GM12878 (cell line): ENCODE measurements around the gene RBPJ. TPM values are rescaled to one million over a fixed set of nuclear protein-coding genes. Genes with fewer than 3 reads are reported as not detected.

ENCODE experiments used
- ATAC-seq: fragments of 200-7000 bp; cut with Tn5 transposase; 3 replicates; pipeline ENCODE4 v1.9.1; 2020; ENCODE audit warnings: mild to moderate bottlenecking, moderate library complexity
- BruUV-seq: library from RNA; stranded (reverse); fragments of 400-500 nt; replicated peaks from 2 replicates; lab custom pipeline; 2021; lab: Mats Ljungman, UMichigan
- CTCF ChIA-PET: fragments of 300-600 bp; sonication (Branson Sonifier 250); formaldehyde crosslinking; extraction: SDS; loops from one replicate; lab custom pipeline; 2021; ENCODE audit warnings: inconsistent platforms; lab: Yijun Ruan, JAX
- POLR2A ChIA-PET: fragments of 350-600 bp; formaldehyde crosslinking; extraction: SDS; loops from one replicate; lab custom pipeline; 2021; ENCODE audit warnings: inconsistent platforms; lab: Charles Lee
- RAD21 ChIA-PET: fragments of 300-600 bp; sonication (Branson Sonifier 250); formaldehyde crosslinking; loops from one replicate; lab custom pipeline; 2023; ENCODE audit warnings: antibody characterized with exemption; ENCODE audit not compliant: unreplicated experiment; lab: Charles Lee
- SMC1A ChIA-PET: fragments of 300-600 bp; sonication (Branson Sonifier 250); formaldehyde crosslinking; loops from one replicate; lab custom pipeline; 2023; ENCODE audit not compliant: unreplicated experiment, uncharacterized antibody; lab: Charles Lee
- DNase-seq: peaks from one replicate; pipeline ENCODE4 v3.0.0-alpha.2; 2011; ENCODE audit warnings: low read depth, low spot score
- FAIRE-seq: peaks from 3 replicates; lab custom pipeline; 2011; peaks lifted over from hg19 to GRCh38; lab: Jason Lieb, UNC
- H2AFZ ChIP-seq: 2 replicates; pipeline ENCODE4 v1.6.0; 2011; ENCODE audit warnings: low read depth, low read length, control low read depth; ENCODE audit not compliant: control insufficient read depth
- H3K27ac ChIP-seq: 2 replicates; pipeline ENCODE4 v1.5.1; 2011; ENCODE audit warnings: control low read depth; ENCODE audit not compliant: control insufficient read depth, insufficient read depth
- H3K27me3 ChIP-seq, 2 experiments: replicated peaks in 1 of 2; 2 replicates each; pipeline versions ENCODE4 v1.6.0 to v1.6.1; 2011; ENCODE audit warnings: low read length in 1 of 2; ENCODE audit not compliant: control insufficient read depth in 2 of 2, insufficient read depth in 2 of 2
- H3K36me3 ChIP-seq, 2 experiments: 2 replicates each; pipeline ENCODE4 v1.5.1; 2011; ENCODE audit warnings: low read length in 1 of 2; ENCODE audit not compliant: control insufficient read depth in 2 of 2, insufficient read depth in 2 of 2
- H3K4me1 ChIP-seq: 2 replicates; pipeline ENCODE4 v1.6.1; 2011; ENCODE audit warnings: mild to moderate bottlenecking, low read length, moderate library complexity, mixed read lengths; ENCODE audit not compliant: control insufficient read depth, insufficient read depth
- H3K4me2 ChIP-seq: 2 replicates; pipeline ENCODE4 v1.6.0; 2011; ENCODE audit warnings: control low read depth; ENCODE audit not compliant: control insufficient read depth, insufficient read depth
- H3K4me3 ChIP-seq: fragments of 200-600 bp; sonication (generic); 2 replicates; pipeline ENCODE4 v1.5.1; 2016
- H3K79me2 ChIP-seq: 2 replicates; pipeline ENCODE4 v1.6.0; 2011; ENCODE audit warnings: low read length; ENCODE audit not compliant: control insufficient read depth, insufficient read depth
- H3K9ac ChIP-seq: 2 replicates; pipeline ENCODE4 v1.8.0; 2011; ENCODE audit warnings: low read length, control low read depth, mixed read lengths; ENCODE audit not compliant: control insufficient read depth, insufficient read depth
- H3K9me3 ChIP-seq: replicated peaks from 3 replicates; pipeline ENCODE4 v1.5.1; 2011; ENCODE audit warnings: mild to moderate bottlenecking, low read length; ENCODE audit not compliant: control insufficient read depth, insufficient read depth
- H4K20me1 ChIP-seq: 2 replicates; pipeline ENCODE4 v1.6.0; 2011; ENCODE audit not compliant: control insufficient read depth, insufficient read depth
- BCLAF1 ChIP-seq: fragments of 450-650 bp; IDR thresholded peaks from 2 replicates; pipeline ENCODE4 v1.6.1; 2017; ENCODE audit warnings: antibody characterized with exemption, mild to moderate bottlenecking, moderate library complexity
- BHLHE40 ChIP-seq, 2 experiments: fragments of 450-650 bp in 1 of 2; IDR thresholded peaks; 2 replicates each; pipeline ENCODE4 v1.6.1; 2011 to 2017; ENCODE audit warnings: low read depth in 2 of 2, borderline replicate concordance in 1 of 2, improper control_type of control experiment in 1 of 2, low read length in 1 of 2, mild to moderate bottlenecking in 1 of 2
- CTCF ChIP-seq, 3 experiments: IDR thresholded peaks in 2 of 3; conservative IDR thresholded peaks in 1 of 3; 2 replicates each; pipeline ENCODE4 v1.5.1; 2011; ENCODE audit warnings: low read depth in 3 of 3, low read length in 3 of 3, mild to moderate bottlenecking in 3 of 3, control low read depth in 2 of 3, moderate library complexity in 2 of 3, inconsistent platforms in 1 of 3, mixed read lengths in 1 of 3; ENCODE audit not compliant: control insufficient read depth in 2 of 3, insufficient read depth in 1 of 3; ENCODE audit errors: extremely low read depth in 1 of 3
- FOXM1 ChIP-seq: IDR thresholded peaks from 2 replicates; pipeline ENCODE4 v1.6.1; 2012; ENCODE audit warnings: low read depth, mild to moderate bottlenecking, inconsistent platforms, low read length, moderate library complexity
- MTA2 ChIP-seq: fragments of 450-650 bp; IDR thresholded peaks from 2 replicates; pipeline ENCODE4 v1.6.1; 2016; ENCODE audit warnings: low read depth, mild to moderate bottlenecking, moderate library complexity
- MTA3 ChIP-seq: IDR thresholded peaks from 2 replicates; pipeline ENCODE4 v1.6.1; 2012; ENCODE audit warnings: low read length, inconsistent platforms, borderline replicate concordance
- NBN ChIP-seq: fragments of 450-650 bp; IDR thresholded peaks from 2 replicates; pipeline ENCODE4 v1.6.1; 2016
- NFIC ChIP-seq: IDR thresholded peaks from 2 replicates; pipeline ENCODE4 v1.6.1; 2012; ENCODE audit warnings: low read depth, mild to moderate bottlenecking, inconsistent platforms, low read length, moderate library complexity
- PAX5 ChIP-seq: IDR thresholded peaks from 2 replicates; pipeline ENCODE4 v1.6.1; 2011; ENCODE audit warnings: low read depth, low read length, borderline replicate concordance
- PKNOX1 ChIP-seq: fragments of 450-650 bp; IDR thresholded peaks from 2 replicates; pipeline ENCODE4 v1.6.1; 2016; ENCODE audit warnings: mild to moderate bottlenecking
- RAD51 ChIP-seq: fragments of 450-650 bp; IDR thresholded peaks from 2 replicates; pipeline ENCODE4 v1.6.1; 2016; ENCODE audit warnings: moderate library complexity, mild to moderate bottlenecking, inconsistent platforms
- SMAD1 ChIP-seq: fragments of 450-650 bp; IDR thresholded peaks from 2 replicates; pipeline ENCODE4 v1.6.1; 2018; ENCODE audit warnings: mild to moderate bottlenecking, low read depth; ENCODE audit not compliant: partially characterized antibody
- TCF7 ChIP-seq: IDR thresholded peaks from 2 replicates; pipeline ENCODE4 v1.6.1; 2014; ENCODE audit warnings: antibody characterized with exemption, borderline replicate concordance
- ZNF24 ChIP-seq: fragments of 450-650 bp; IDR thresholded peaks from 2 replicates; pipeline ENCODE4 v1.6.1; 2017; ENCODE audit warnings: antibody characterized with exemption, mild to moderate bottlenecking
- WGBS: methylation state at CpG from one replicate; pipeline ENCODE4 v1.1.6; 2016; ENCODE audit warnings: low lambda C conversion rate; ENCODE audit not compliant: insufficient replicate concordance, insufficient coverage; ENCODE audit errors: missing lambda C conversion rate; 5-methylcytosine and 5-hydroxymethylcytosine counted together
- in situ Hi-C: fragments of 300-500 bp; cut with MboI; formaldehyde crosslinking; loops from 9 replicates; pipeline ENCODE4 v1.14.3; 2018; ENCODE audit warnings: mixed read lengths
- intact Hi-C: fragments of 100-400 bp; cut with micrococcal nuclease; formaldehyde crosslinking; loops from one replicate; pipeline ENCODE4 v1.14.2; 2022; ENCODE audit not compliant: unreplicated experiment
- polyA plus RNA-seq, 11 experiments: library from polyadenylated mRNA; depleted of rRNA in 4 of 11; unstranded in 6 of 11; stranded (reverse) in 5 of 11; fragments of >200 nt; fragmentation: Nextera tagmentation in 4 of 11; fragmentation: Illumina TruSeq in 1 of 11; extraction: Ambion mirVana in 4 of 11; extraction: Trizol in 1 of 11; gene quantifications; 1 replicate in 1 of 11; 2 replicates in 10 of 11; pipeline versions ENCODE4 v1.2.1 to v1.2.3, GENCODE V29; 2011 to 2016; ENCODE audit warnings: inconsistent platforms in 2 of 11, missing spikeins in 2 of 11, low read depth in 1 of 11
- total RNA-seq, 4 experiments: library from RNA; depleted of rRNA in 3 of 4; stranded (reverse); fragments of >200 nt in 3 of 4; fragmentation: Illumina TruSeq in 1 of 4; extraction: Trizol in 1 of 4; gene quantifications; 2 replicates each; pipeline versions ENCODE4 v1.2.1 to v1.2.3, GENCODE V29; 2013 to 2021

Gene RBPJ
- total and polyA plus RNA-seq, 10 of the 15 experiments (the other 5 are each of a cell fraction or from before 2014, with no cell fraction given), result 24.5 to 87.6 (median 41.6) TPM

- BruUV-seq, result no TSS peak
- H3K27ac ChIP-seq, result no peak overlapping the region
- TF ChIP-seq NFIC (peak; percentile 71; the same call in 1 of the 2 replicates), NBN (0 out of 2 replicates have a peak, but pooled peaks have one; percentile 40), MTA2 (peak; percentile 92), PKNOX1 (no peak), MTA3 (no peak), BHLHE40 (IDR thresholded peaks at IDR 0.05; ENCODE audit: borderline replicate concordance in 1 of 2, low read depth in 2 of 2, low read length in 1 of 2) (peak; percentile 52 to 53; a peak in 2 of 4 replicates), BCLAF1 (no peak), SMAD1 (peak; percentile 95), ZNF24 (no peak), RAD51 (peak; percentile 45; the same call in 1 of the 2 replicates), TCF7 (0 out of 2 replicates have a peak, but pooled peaks have one; percentile 11), CTCF (IDR thresholded peaks at IDR 0.05 in 2 of 3, conservative IDR thresholded peaks at IDR 0.05 in 1 of 3; ENCODE audit: control insufficient read depth in 2 of 3, extremely low read depth in 1 of 3, insufficient read depth in 1 of 3, low read depth in 3 of 3, low read length in 3 of 3) (no peak), FOXM1 (0 out of 2 replicates have a peak, but pooled peaks have one; percentile 50), PAX5 (no peak)
Observed at GRCh38 chr4:26372525-26373172, 51.8 kb downstream of the RBPJ start.

More at GRCh38 chr4:26372525-26373172, 51.8 kb downstream of the RBPJ start:
- Histone ChIP-seq H3K36me3 (no peaks in the 10 kb centered on the region), H3K9me3 (no peaks in the 10 kb centered on the region), H3K4me2 (peak overlapping the region; percentile 28; the same call in 1 of the 2 replicates), H3K27me3 (no peaks in the 10 kb centered on the region), H3K79me2 (peaks cover 5% of the 10 kb centered on the region), H3K9ac (no peak overlapping the region), H2AFZ (no peak overlapping the region), H3K4me1 (peaks cover 15% of the 10 kb centered on the region), H3K4me3 (no peak overlapping the region), H4K20me1 (peaks cover 10% of the 10 kb centered on the region)
- DNase-seq (peak; percentile 83), FAIRE-seq (peak; percentile 97), ATAC-seq (peak; percentile 93)
- SMC1A ChIA-PET, result interaction anchor here (1.0 to 2.2 kb wide), 9 partner anchors 9 to 44 kb away, joined by 3 to 12 read pairs (median 4); no protein-coding TSS in a partner anchor
- CTCF ChIA-PET, result interaction anchor here (0.7 to 1.5 kb wide), 9 partner anchors 12 to 312 kb away, joined by 3 to 15 read pairs (median 3); no protein-coding TSS in a partner anchor
- intact Hi-C loops (no loop called here), in situ Hi-C loops (no loop called here)
- RAD21 ChIA-PET, result interaction anchor here (0.6 to 1.5 kb wide), 5 partner anchors 24 to 297 kb away, joined by 3 to 5 read pairs (median 3); no protein-coding TSS in a partner anchor
- 20% methylated on average over 5 of the region's 5 CpGs for WGBS
- POLR2A ChIA-PET, result interaction anchor here (0.6 to 1.6 kb wide), 6 partner anchors 10 to 441 kb away, joined by 3 to 4 read pairs (median 4); no protein-coding TSS in a partner anchor
